ENCODE measurements around the gene CENPO.

CENPO gene

GRCh38 chr2:24824966-24825882 lies 32.0 kb downstream of the CENPO start:
- no peak for TF ChIP-seq REST (IDR thresholded peaks at IDR 0.05; ENCODE audit: low read depth)
- TF ChIP-seq CEBPB (IDR thresholded peaks at IDR 0.05): no peak
- no peak for TF ChIP-seq USF1 (IDR thresholded peaks at IDR 0.05)
- TF ChIP-seq TEAD4 (IDR thresholded peaks at IDR 0.05): no peak
- no peak for TF ChIP-seq ZBTB7A (IDR thresholded peaks at IDR 0.05; ENCODE audit: low read depth)
- peak; percentile 2; the same call in 1 of the 2 replicates for TF ChIP-seq RAD21 (IDR thresholded peaks at IDR 0.05; ENCODE audit: low read depth)

GRCh38 chr2:24825883-24826772 lies 32.9 kb downstream of the CENPO start:
- TF ChIP-seq RAD21 (IDR thresholded peaks at IDR 0.05; ENCODE audit: low read depth) (no peak), CEBPB (IDR thresholded peaks at IDR 0.05) (no peak), NFIC (IDR thresholded peaks at IDR 0.05) (peak; percentile 64), FOXM1 (IDR thresholded peaks at IDR 0.05; ENCODE audit: borderline replicate concordance, low read depth) (peak; percentile 52; the same call in 1 of the 2 replicates), EP300 (IDR thresholded peaks at IDR 0.05; ENCODE audit: borderline replicate concordance) (peak; percentile 56; the same call in 1 of the 2 replicates), ZBTB7A (IDR thresholded peaks at IDR 0.05; ENCODE audit: low read depth) (no peak), TAF1 (IDR thresholded peaks at IDR 0.05; ENCODE audit: low read depth) (no peak), USF1 (IDR thresholded peaks at IDR 0.05) (no peak), CREB1 (IDR thresholded peaks at IDR 0.05; ENCODE audit: low read depth) (no peak), EGR1 (IDR thresholded peaks at IDR 0.05) (no peak), TEAD4 (IDR thresholded peaks at IDR 0.05) (peak; percentile 62), REST (IDR thresholded peaks at IDR 0.05; ENCODE audit: low read depth) (no peak), TCF12 (IDR thresholded peaks at IDR 0.05; ENCODE audit: low read depth) (peak; percentile 93), MAX (IDR thresholded peaks at IDR 0.05) (no peak)

- no peak for TF ChIP-seq FOXM1 (IDR thresholded peaks at IDR 0.05; ENCODE audit: borderline replicate concordance, low read depth)
- TF ChIP-seq TCF12 (IDR thresholded peaks at IDR 0.05; ENCODE audit: low read depth): no peak
- no peak for TF ChIP-seq CREB1 (IDR thresholded peaks at IDR 0.05; ENCODE audit: low read depth)
- TF ChIP-seq REST (IDR thresholded peaks at IDR 0.05; ENCODE audit: low read depth): no peak
- no peak for TF ChIP-seq TAF1 (IDR thresholded peaks at IDR 0.05; ENCODE audit: low read depth)
- TF ChIP-seq TEAD4 (IDR thresholded peaks at IDR 0.05): no peak
- TF ChIP-seq EGR1 (IDR thresholded peaks at IDR 0.05): no peak
- TF ChIP-seq MAX (IDR thresholded peaks at IDR 0.05): no peak
- no peak for TF ChIP-seq ZBTB7A (IDR thresholded peaks at IDR 0.05; ENCODE audit: low read depth)
- no peak for TF ChIP-seq YY1 (IDR thresholded peaks at IDR 0.05; ENCODE audit: low read depth)
- no peak for TF ChIP-seq CEBPB (IDR thresholded peaks at IDR 0.05)
- no peak for TF ChIP-seq NFIC (IDR thresholded peaks at IDR 0.05)
- no peak for TF ChIP-seq USF1 (IDR thresholded peaks at IDR 0.05)
- no peak for TF ChIP-seq EP300 (IDR thresholded peaks at IDR 0.05; ENCODE audit: borderline replicate concordance)
- TF ChIP-seq RAD21 (IDR thresholded peaks at IDR 0.05; ENCODE audit: low read depth): no peak
These were observed 33.5 kb downstream of the CENPO start for GRCh38 chr2:24826773-24827145.

Measured in Ishikawa (cell line).